ENCODE results near the gene ADNP2.
A peak's percentile ranks its signal among the peaks of the same experiment; 100 is the strongest.

The ADNP2 gene

GRCh38 chr18:80130555-80130954, 21.5 kb downstream of the ADNP2 start:
- Histone ChIP-seq H3K9ac (ENCODE audit: low read length) (no peak overlapping the region), H3K27me3 (ENCODE audit: control insufficient read depth, insufficient read depth, low read length) (no peaks in the 10 kb centered on the region), H3K4me3 (ENCODE audit: low read depth, low read length) (no peak overlapping the region), H3K27ac (ENCODE audit: low read depth, low read length) (no peak overlapping the region), H3K9me3 (ENCODE audit: control insufficient read depth, insufficient read depth, low read depth, low read length) (no peaks in the 10 kb centered on the region), H3K36me3 (ENCODE audit: control insufficient read depth, insufficient read depth, low read length) (peaks cover 53% of the 10 kb centered on the region), H3K4me1 (ENCODE audit: control insufficient read depth, insufficient read depth, low read length) (peaks cover 18% of the 10 kb centered on the region)

- no peaks in the 10 kb centered on the region for H3K27me3 ChIP-seq (ENCODE audit: control insufficient read depth, insufficient read depth, low read length)
- H3K27ac ChIP-seq (ENCODE audit: low read depth, low read length): no peak overlapping the region
- peaks cover 18% of the 10 kb centered on the region for H3K4me1 ChIP-seq (ENCODE audit: control insufficient read depth, insufficient read depth, low read length)
- peaks cover 66% of the 10 kb centered on the region for H3K36me3 ChIP-seq (ENCODE audit: control insufficient read depth, insufficient read depth, low read length)
- no peaks in the 10 kb centered on the region for H3K9me3 ChIP-seq (ENCODE audit: control insufficient read depth, insufficient read depth, low read depth, low read length)
- no peak overlapping the region for H3K4me3 ChIP-seq (ENCODE audit: low read depth, low read length)
- no peak overlapping the region for H3K9ac ChIP-seq (ENCODE audit: low read length)
These were observed 23.2 kb downstream of the ADNP2 start for GRCh38 chr18:80132180-80132812.

GRCh38 chr18:80133124-80133523, 24.1 kb downstream of the ADNP2 start:
- Histone ChIP-seq H3K36me3 (ENCODE audit: control insufficient read depth, insufficient read depth, low read length) (peaks cover 70% of the 10 kb centered on the region), H3K27ac (ENCODE audit: low read depth, low read length) (no peak overlapping the region), H3K4me1 (ENCODE audit: control insufficient read depth, insufficient read depth, low read length) (peaks cover 18% of the 10 kb centered on the region), H3K4me3 (ENCODE audit: low read depth, low read length) (no peak overlapping the region), H3K9ac (ENCODE audit: low read length) (no peak overlapping the region), H3K27me3 (ENCODE audit: control insufficient read depth, insufficient read depth, low read length) (no peaks in the 10 kb centered on the region), H3K9me3 (ENCODE audit: control insufficient read depth, insufficient read depth, low read depth, low read length) (no peaks in the 10 kb centered on the region)

- H3K9ac ChIP-seq (ENCODE audit: low read length): no peak overlapping the region
- H3K36me3 ChIP-seq (ENCODE audit: control insufficient read depth, insufficient read depth, low read length): peaks cover 88% of the 10 kb centered on the region
- peaks cover 8% of the 10 kb centered on the region for H3K4me1 ChIP-seq (ENCODE audit: control insufficient read depth, insufficient read depth, low read length)
- no peak overlapping the region for H3K27ac ChIP-seq (ENCODE audit: low read depth, low read length)
- no peaks in the 10 kb centered on the region for H3K9me3 ChIP-seq (ENCODE audit: control insufficient read depth, insufficient read depth, low read depth, low read length)
- no peaks in the 10 kb centered on the region for H3K27me3 ChIP-seq (ENCODE audit: control insufficient read depth, insufficient read depth, low read length)
- no peak overlapping the region for H3K4me3 ChIP-seq (ENCODE audit: low read depth, low read length)
These were observed 26.1 kb downstream of the ADNP2 start for GRCh38 chr18:80135136-80135535.

- no peak overlapping the region for H3K27ac ChIP-seq (ENCODE audit: low read depth, low read length)
- no peak overlapping the region for H3K9ac ChIP-seq (ENCODE audit: low read length)
- H3K4me1 ChIP-seq (ENCODE audit: control insufficient read depth, insufficient read depth, low read length): no peaks in the 10 kb centered on the region; the same call in 1 of the 2 replicates
- no peaks in the 10 kb centered on the region for H3K9me3 ChIP-seq (ENCODE audit: control insufficient read depth, insufficient read depth, low read depth, low read length)
- peaks cover 90% of the 10 kb centered on the region for H3K36me3 ChIP-seq (ENCODE audit: control insufficient read depth, insufficient read depth, low read length)
- H3K27me3 ChIP-seq (ENCODE audit: control insufficient read depth, insufficient read depth, low read length): no peaks in the 10 kb centered on the region
- no peak overlapping the region for H3K4me3 ChIP-seq (ENCODE audit: low read depth, low read length)
These were observed 27.6 kb downstream of the ADNP2 start for GRCh38 chr18:80136679-80137078.

- Histone ChIP-seq H3K27ac (ENCODE audit: low read depth, low read length) (no peak overlapping the region), H3K4me3 (ENCODE audit: low read depth, low read length) (no peak overlapping the region), H3K4me1 (ENCODE audit: control insufficient read depth, insufficient read depth, low read length) (no peaks in the 10 kb centered on the region; the same call in 1 of the 2 replicates), H3K9me3 (ENCODE audit: control insufficient read depth, insufficient read depth, low read depth, low read length) (no peaks in the 10 kb centered on the region), H3K9ac (ENCODE audit: low read length) (no peak overlapping the region), H3K27me3 (ENCODE audit: control insufficient read depth, insufficient read depth, low read length) (no peaks in the 10 kb centered on the region), H3K36me3 (ENCODE audit: control insufficient read depth, insufficient read depth, low read length) (peaks cover 91% of the 10 kb centered on the region)
These were observed 28.1 kb downstream of the ADNP2 start for GRCh38 chr18:80137137-80137536.

GRCh38 chr18:80137976-80138375, 28.9 kb downstream of the ADNP2 start:
- Histone ChIP-seq H3K27ac (ENCODE audit: low read depth, low read length) (no peak overlapping the region), H3K4me3 (ENCODE audit: low read depth, low read length) (no peak overlapping the region), H3K9me3 (ENCODE audit: control insufficient read depth, insufficient read depth, low read depth, low read length) (no peaks in the 10 kb centered on the region), H3K4me1 (ENCODE audit: control insufficient read depth, insufficient read depth, low read length) (no peaks in the 10 kb centered on the region; the same call in 1 of the 2 replicates), H3K9ac (ENCODE audit: low read length) (no peak overlapping the region), H3K36me3 (ENCODE audit: control insufficient read depth, insufficient read depth, low read length) (peaks cover 85% of the 10 kb centered on the region), H3K27me3 (ENCODE audit: control insufficient read depth, insufficient read depth, low read length) (no peaks in the 10 kb centered on the region)

GRCh38 chr18:80140455-80140985, 31.5 kb downstream of the ADNP2 start:
- no peak overlapping the region for H3K4me3 ChIP-seq (ENCODE audit: low read depth, low read length)
- no peaks in the 10 kb centered on the region for H3K9me3 ChIP-seq (ENCODE audit: control insufficient read depth, insufficient read depth, low read depth, low read length)
- peaks cover 72% of the 10 kb centered on the region for H3K36me3 ChIP-seq (ENCODE audit: control insufficient read depth, insufficient read depth, low read length)
- no peaks in the 10 kb centered on the region; the same call in 1 of the 2 replicates for H3K4me1 ChIP-seq (ENCODE audit: control insufficient read depth, insufficient read depth, low read length)
- H3K27me3 ChIP-seq (ENCODE audit: control insufficient read depth, insufficient read depth, low read length): no peaks in the 10 kb centered on the region
- no peak overlapping the region for H3K27ac ChIP-seq (ENCODE audit: low read depth, low read length)
- no peak overlapping the region for H3K9ac ChIP-seq (ENCODE audit: low read length)

GRCh38 chr18:80143881-80144280, 34.8 kb downstream of the ADNP2 start:
- no peaks in the 10 kb centered on the region for H3K4me1 ChIP-seq (ENCODE audit: control insufficient read depth, insufficient read depth, low read length)
- no peak overlapping the region for H3K4me3 ChIP-seq (ENCODE audit: low read depth, low read length)
- H3K9me3 ChIP-seq (ENCODE audit: control insufficient read depth, insufficient read depth, low read depth, low read length): no peaks in the 10 kb centered on the region
- peaks cover 63% of the 10 kb centered on the region for H3K36me3 ChIP-seq (ENCODE audit: control insufficient read depth, insufficient read depth, low read length)
- H3K9ac ChIP-seq (ENCODE audit: low read length): no peak overlapping the region
- no peak overlapping the region for H3K27ac ChIP-seq (ENCODE audit: low read depth, low read length)
- H3K27me3 ChIP-seq (ENCODE audit: control insufficient read depth, insufficient read depth, low read length): no peaks in the 10 kb centered on the region

- H3K36me3 ChIP-seq (ENCODE audit: control insufficient read depth, insufficient read depth, low read length): peaks cover 62% of the 10 kb centered on the region
- no peaks in the 10 kb centered on the region for H3K27me3 ChIP-seq (ENCODE audit: control insufficient read depth, insufficient read depth, low read length)
- H3K4me3 ChIP-seq (ENCODE audit: low read depth, low read length): no peak overlapping the region
These were observed 36.2 kb downstream of the ADNP2 start for GRCh38 chr18:80145196-80145804.

GRCh38 chr18:80147037-80147417, 38.0 kb downstream of the ADNP2 start:
- Histone ChIP-seq H3K4me1 (ENCODE audit: control insufficient read depth, insufficient read depth, low read length) (no peaks in the 10 kb centered on the region), H3K9me3 (ENCODE audit: control insufficient read depth, insufficient read depth, low read depth, low read length) (no peaks in the 10 kb centered on the region), H3K4me3 (ENCODE audit: low read depth, low read length) (peak overlapping the region; percentile 54; the same call in 1 of the 2 replicates), H3K9ac (ENCODE audit: low read length) (no peak overlapping the region), H3K27ac (ENCODE audit: low read depth, low read length) (no peak overlapping the region), H3K36me3 (ENCODE audit: control insufficient read depth, insufficient read depth, low read length) (peaks cover 64% of the 10 kb centered on the region), H3K27me3 (ENCODE audit: control insufficient read depth, insufficient read depth, low read length) (no peaks in the 10 kb centered on the region)

More at GRCh38 chr18:80145196-80145804, 36.2 kb downstream of the ADNP2 start:
- no peak overlapping the region for H3K9ac ChIP-seq (ENCODE audit: low read length)
- H3K9me3 ChIP-seq (ENCODE audit: control insufficient read depth, insufficient read depth, low read depth, low read length): no peaks in the 10 kb centered on the region
- H3K27ac ChIP-seq (ENCODE audit: low read depth, low read length): no peak overlapping the region
- H3K4me1 ChIP-seq (ENCODE audit: control insufficient read depth, insufficient read depth, low read length): no peaks in the 10 kb centered on the region

Data from HUES6 (cell line).